Stimulated activated CD4-positive, alpha-beta T cell treated with anti-CD3 and anti-CD28 coated beads, Interleukin-12 subunit alpha, Interleukin-12 subunit beta, amount 100 ng/mL, for 24 hours (primary cell): ENCODE measurements around the gene TEX14.
"Not testable (repeated sequence)": the region's sequence is repeated elsewhere in the genome, so short reads cannot be mapped to it uniquely, and the experiment has no call there.

Experiments used
- DNase-seq, 2 experiments: peaks; one replicate each; pipeline ENCODE4 v3.0.0-alpha.2; 2020; ENCODE audit warnings: low read depth in 2 of 2

Gene TEX14

GRCh38 chr17:58568044-58568799 is 123.6 kb downstream of the TEX14 start:
- no peak for DNase-seq

DNA sequence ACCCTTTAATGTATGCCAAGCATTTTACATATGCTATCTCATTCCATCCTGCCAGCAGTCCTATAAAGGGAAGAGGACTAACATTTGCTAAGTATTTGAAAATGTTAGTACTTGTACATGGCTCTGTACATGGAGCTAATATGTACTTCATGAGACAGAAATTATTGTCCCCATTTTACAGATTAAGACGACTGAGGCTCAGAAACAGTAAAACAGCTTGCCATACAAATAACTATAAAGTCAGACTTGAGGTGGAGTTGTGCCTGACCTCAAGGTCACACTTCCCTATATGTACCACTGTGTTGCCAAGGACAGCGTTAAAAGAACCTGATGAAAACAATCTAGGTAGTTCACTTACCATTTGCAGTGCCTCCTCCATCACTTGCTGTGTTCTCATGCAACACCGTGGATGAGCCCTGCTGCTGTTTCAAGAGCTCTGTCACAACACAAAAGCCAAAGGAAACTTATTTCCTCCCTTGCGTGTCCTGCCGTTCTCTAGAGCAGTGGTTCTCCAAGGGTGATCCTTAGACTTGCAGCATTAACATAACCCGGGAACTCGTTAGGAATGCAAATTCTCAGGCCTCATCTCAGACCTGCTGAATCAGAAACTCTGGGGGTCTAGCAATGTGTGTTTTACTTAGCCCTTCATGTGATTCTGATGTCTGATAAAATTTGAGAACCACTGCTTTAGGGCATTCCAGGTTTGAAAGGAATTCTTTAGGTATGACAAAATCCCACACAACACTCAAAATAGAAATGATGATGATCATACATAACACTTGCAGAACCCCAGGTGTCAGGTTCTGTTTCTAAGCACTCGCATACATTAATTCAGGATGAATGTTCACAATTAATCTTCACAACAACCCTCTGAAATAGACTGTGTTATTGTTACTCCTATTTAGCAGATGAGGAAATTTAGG is 126.2 kb downstream of the TEX14 start:
- DNase-seq, result no peak

DNA sequence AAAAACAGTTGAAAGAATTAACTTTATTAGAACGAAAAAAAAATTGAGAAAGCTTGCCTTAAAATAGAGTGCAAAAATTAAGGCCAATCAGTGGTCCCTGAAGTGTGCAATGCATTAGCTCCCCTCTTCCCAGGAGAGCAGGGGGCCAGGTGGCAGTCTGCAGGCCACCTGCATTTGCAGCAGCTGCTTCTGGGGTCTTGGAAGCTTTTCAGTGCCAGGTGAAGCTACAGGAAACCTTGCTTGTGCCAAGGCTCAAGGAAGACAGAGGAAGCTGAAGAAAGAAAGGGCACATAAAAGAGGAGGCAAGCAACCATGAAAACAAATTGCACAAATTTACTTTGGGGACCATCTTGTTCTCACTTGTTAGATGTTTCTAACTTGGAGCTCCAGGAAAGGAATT is 126.9 kb downstream of the TEX14 start:
- DNase-seq, result no peak

- no peak for DNase-seq
Observed at GRCh38 chr17:58564243-58564642, 127.6 kb downstream of the TEX14 start.

DNA sequence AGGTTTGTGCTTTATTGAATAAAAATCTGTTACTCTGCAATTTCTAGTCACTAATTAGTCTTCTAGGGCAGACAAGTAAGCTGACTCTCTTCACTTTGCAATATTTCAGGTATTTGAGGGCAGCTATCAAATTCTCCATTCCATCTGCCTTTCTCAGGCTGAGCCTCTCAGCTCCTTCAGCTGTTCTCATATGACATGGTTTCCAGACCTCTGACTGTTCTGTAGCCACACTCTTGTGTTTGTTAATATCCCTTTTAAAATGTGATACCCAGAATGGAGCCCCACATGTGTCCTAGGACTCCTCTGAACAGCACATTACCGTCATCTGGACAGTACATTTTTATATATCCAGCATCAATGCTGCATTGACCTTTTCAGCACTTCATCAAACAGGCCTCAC is 131.3 kb downstream of the TEX14 start:
- no peak for DNase-seq

DNA sequence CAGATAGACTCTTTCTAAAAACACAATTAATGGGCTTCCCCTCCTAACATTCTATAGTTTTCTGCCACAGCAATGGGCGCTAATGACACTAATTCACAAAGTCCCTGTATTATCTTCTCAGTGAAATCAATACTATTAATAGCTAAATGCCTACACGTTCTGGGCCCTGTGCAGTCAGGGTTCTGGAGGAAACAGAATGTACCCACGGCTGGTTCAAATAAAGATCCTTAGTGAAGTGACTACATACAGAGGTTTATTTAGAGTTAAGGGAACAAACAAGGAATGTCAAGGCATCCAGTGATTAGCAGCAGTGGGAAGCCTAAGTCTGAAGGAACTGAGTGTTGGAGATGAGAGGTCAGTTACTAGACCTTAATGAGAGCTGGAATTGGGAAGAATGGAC is 133.9 kb downstream of the TEX14 start:
- no peak for DNase-seq

DNA sequence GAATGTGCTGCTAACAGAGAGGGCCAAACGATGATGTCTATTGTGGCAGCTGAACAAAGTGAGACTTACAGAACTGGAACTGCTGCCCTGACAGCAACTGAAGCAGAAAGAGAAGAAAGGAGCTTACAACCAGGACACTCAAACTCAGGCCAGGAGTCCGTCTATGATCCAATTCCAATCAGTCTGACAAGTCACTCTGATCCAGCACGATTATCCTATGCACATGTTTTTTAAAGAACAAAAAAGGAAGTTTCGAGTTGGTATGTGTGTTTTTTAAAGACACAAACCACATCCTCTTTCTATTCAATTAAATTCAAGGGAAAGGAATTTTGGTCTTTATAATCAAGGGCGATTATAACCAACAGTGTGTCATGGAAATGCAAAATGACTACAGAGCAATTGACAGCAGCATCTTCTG is 135.0 kb downstream of the TEX14 start:
- DNase-seq, result no peak

- not testable (repeated sequence) for DNase-seq
Observed at GRCh38 chr17:58555109-58555508, 136.7 kb downstream of the TEX14 start.

GRCh38 chr17:58541249-58541648 is 150.6 kb downstream of the TEX14 start:
- DNase-seq, result no peak

DNA sequence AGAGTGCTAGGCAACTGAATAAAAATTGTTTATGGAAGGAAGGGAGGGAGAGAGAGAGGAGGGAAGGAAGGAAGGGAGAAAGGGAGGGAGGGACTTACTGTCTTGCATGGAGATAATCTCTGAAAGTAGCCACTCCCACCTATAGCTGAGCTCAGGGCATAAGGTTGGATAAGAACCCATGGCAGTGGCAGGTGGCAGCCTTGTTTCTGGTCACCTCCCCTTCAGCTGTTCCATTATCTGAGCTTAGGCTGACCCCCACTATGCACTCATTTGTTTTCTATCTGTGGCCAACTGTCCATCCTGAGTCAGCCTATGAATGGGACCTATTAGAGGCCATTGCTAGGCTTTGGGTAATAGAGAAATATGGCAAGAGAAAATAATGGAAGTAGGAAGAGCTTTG is 152.1 kb downstream of the TEX14 start:
- no peak for DNase-seq

DNA sequence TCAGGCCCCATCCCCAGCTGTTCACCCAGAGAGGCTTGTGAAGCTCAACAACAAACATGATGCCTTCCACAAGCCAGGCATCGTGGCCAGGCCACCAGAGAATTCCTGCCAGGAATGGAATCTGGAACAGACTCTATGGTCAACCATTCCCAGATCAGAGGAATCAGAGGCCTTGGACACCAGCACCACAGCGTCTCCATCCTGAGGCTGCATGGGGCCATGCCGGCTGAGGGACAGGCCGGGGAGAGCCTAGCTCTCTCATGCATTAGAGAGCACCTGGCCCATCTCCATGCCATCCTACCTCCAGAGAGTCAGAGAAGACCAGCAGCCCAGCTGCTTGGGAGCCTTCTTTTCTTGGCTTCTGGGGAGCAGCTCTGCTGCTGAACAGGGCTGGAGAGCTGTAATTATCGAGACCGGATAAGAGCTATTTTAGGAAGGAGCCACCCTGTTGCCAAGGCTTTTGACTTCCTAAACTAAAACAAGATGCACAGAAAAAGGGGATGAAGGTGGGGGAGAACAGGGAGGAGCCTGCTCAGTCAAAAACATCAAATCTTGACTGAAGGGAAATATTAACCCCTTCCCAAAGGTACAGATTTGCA is 152.9 kb downstream of the TEX14 start:
- no peak for DNase-seq

GRCh38 chr17:58537266-58537665 is 154.6 kb downstream of the TEX14 start:
- DNase-seq, result no peak

DNA sequence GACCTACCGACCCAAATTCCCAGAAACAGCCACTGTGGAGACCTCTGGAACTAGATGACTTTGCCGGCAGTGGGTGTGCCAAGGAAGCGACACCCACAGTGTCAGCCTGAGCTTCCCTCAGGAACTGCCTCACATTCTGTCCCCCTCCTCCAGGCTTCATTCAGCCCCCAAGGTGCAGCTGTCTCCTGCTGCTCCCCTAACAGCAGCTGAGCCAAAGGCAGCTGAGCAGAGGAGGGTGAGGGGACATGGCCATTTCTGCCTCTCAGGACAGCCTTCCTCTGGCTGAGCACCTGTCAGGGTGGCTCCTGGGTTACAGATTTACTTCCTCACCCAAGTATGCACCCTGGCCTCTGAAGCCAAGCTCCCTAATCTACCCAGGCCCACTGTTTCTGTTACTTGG is 155.3 kb downstream of the TEX14 start:
- no peak for DNase-seq

DNA sequence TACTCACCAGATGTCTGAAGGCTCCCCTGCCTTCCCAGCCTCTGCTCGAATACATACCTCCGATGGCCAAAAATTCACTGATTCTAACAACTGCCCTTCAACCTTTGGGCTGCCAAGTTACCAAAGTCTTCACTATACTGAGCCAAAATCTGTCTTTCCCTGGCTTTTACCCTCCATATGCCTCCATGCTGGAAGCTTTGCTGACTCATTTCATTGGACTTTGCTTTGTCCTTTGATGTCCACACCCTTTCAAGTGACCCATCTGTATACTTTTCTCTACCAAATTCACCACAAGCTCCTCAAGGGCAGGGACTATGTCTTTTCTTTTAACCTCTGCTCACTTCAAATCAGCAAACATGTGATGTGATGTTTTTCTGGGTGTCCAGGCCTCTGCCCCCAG is 156.4 kb downstream of the TEX14 start:
- DNase-seq, result no peak

DNA sequence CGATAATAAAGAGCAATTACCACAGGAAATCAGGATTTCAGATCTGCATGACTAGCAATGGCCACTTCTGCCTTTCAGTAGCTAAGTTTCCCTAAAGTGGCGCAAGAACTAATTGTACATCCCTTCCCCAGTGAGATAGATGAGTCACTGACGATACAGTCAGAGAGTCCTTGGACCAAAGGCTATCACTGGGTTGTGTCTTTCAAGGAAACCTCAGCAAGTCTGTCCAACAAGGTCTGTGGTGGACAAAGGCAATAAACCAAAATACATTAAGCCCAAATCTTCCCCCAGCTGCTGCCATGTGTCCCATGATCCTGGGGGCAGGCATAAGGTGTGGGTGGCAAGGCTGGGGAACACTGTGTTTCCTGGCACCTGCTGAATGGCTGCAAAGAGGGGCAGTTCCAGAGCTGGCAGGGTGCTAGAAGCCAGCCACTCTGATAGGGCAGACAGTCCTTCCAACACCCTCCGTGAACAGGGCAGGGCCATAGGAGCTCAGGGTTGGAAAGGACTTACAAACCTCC is 156.9 kb downstream of the TEX14 start:
- no peak for DNase-seq

- DNase-seq, result no peak
Observed at GRCh38 chr17:58534331-58534730, 157.5 kb downstream of the TEX14 start.

GRCh38 chr17:58533616-58534188 is 158.1 kb downstream of the TEX14 start:
- no peak for DNase-seq

- no peak for DNase-seq
Observed at GRCh38 chr17:58532555-58532951, 159.3 kb downstream of the TEX14 start.

GRCh38 chr17:58531661-58532554 is 159.9 kb downstream of the TEX14 start:
- DNase-seq, result peak in 1 of 2 experiments; percentile 49

DNA sequence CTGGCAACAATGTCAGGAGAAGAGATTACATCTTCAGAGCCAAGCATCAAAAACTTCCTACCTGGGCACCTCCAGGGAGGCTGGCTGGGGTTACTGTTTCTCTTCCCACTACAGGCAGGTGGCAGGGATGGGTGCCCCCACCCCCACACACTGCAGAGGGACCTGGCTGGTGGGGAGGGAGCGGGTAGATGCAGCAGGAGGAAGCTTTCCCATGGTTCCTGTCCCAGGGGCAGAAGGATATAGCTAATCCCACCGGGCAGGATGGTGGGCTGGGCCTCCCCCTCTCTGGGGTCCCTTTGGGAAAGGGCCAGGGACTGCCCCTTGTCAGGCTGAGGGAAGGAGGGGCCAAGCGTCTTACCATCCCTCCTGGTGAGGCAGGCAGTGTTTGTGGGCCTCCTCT is 160.7 kb downstream of the TEX14 start:
- DNase-seq, result no peak

GRCh38 chr17:58530655-58531054 is 161.2 kb downstream of the TEX14 start:
- DNase-seq, result no peak
